HUDEP-2 (cell line): ENCODE results near the gene CDK19.
"Not testable (repeated sequence)": the region's sequence is repeated elsewhere in the genome, so short reads cannot be mapped to it uniquely, and the experiment has no call there.

ENCODE experiments used
- DNase-seq, 76 experiments: peaks; one replicate each; lab custom pipeline; 2025; ENCODE audit not compliant: unreplicated experiment in 76 of 76; lab: John Stamatoyannopoulos, UW

CDK19 gene

DNA sequence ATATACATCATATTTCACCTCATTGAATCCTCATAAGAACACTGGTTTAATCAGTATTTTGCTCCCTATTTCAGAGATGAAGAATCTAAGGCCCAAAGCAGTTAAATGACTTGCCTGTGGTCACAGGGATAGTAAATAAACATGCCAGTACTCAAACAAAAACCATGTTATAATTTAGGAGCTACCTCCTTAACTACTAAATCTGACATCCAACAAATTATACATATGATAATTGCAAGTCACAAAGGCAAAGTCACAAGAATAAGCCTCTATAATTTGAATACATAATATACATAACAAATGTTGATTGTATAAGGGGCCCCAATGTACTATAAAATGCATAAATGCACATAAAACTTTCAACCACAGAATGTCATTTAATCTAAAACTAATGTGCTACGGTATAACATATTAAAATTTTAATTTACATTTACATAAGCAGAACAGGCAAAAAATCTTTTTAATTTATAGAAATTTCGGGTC, 181.5 kb downstream of the CDK19 start:
- no peak for DNase-seq

DNA sequence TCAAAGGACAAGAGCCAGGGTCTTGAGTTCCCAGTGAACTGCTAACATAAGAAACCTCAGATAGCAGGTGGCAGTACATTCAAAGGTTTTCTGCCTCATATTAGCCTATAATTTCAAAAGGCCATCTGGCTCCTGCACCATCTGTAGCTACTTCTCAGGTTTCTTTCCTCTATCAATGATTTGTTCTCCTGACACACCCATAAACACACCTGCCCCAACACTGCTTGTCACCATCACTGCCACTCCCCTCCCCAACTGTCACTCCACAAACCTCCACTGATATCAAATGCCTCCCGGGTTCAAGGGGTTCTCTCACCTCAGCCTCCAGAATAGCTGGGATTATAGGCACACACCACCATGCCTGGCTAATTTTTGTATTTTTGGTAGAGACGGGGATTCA, 186.1 kb downstream of the CDK19 start:
- no peak for DNase-seq

DNA sequence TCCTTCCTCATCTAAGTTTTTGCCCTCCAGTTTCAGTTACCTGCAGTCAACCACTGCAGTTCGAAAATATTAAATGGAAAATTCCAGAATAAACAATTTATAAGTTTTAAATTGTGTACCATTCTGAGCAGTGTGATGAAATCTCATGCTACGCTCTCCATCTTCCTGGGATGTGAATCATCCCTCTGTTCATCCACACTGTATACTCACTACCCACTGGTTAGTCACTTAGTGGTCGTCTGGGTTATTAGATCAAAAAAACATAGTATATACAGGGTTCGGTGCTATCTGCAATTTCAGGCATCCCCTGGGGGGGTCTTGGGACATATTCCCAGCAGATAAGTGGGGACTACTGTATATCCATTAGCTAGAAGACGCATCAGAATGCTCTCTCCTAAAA, 186.9 kb downstream of the CDK19 start:
- no peak for DNase-seq

DNA sequence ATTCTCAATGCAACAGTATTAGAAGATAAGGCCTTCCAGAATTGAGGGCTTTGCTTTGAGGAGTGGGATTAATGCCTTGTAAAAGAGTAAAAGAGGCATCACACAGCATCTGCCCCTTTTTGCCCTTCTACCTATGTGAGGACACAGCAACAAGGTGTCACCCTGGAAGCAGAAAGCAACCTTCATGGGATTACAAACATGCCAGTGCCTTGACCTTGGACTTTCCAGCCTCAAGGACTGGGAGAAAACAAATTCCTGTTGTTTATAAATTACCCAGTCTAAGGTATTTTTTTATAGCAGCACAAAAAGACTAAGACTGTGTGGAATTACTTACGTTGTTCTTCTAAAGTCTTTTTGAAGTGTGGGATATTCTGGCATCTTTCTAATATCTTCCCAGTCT, 188.8 kb downstream of the CDK19 start:
- DNase-seq: no peak

DNA sequence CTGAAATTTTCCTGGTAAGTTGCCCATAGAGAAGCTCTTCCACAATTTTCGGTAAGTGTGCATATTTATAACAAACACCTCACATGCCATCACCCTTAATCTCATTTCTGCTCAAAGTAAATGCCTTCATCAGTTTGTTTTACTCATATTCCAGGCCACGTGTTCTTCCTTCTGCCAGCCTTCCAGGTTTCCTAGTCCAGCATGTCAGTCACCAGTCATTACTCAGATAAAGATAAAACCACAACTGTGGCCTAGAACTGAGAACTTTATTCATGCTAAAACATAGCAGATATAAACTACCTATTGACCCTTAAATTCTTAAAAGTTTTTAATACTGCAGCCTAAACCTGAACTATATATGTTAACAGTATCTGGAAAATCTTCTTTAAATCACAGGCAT, 189.4 kb downstream of the CDK19 start:
- DNase-seq: no peak

DNA sequence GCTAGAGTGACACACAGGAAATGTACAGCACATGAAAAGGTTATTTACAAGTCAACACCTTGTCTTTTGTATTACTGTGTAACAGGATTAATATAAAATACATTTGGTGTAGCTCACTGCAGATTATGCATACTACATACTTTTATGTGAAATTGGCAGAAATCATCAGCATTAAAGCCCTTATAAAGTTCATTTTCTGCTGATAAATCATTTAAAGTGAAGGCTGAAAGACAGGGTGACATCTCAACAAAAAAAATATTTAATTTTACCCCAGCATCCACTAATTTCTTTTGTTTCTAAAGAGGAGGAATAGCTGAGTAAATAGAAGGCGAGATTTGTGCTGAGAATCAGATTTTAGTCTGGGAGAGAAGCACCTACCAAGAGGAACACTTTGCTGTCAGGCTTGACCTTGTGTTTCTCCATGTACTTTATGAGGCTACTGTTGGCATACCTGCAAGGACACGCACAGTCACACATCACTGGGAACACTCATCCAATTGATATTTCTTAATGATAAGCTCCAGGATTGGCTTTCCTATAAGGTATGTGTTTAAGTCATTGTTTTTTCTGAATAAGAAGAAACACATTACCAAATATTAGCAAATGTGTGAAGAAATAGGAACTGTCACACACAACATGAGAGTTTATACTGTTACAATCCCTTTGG, 192.2 kb downstream of the CDK19 start:
- DNase-seq: no peak

DNA sequence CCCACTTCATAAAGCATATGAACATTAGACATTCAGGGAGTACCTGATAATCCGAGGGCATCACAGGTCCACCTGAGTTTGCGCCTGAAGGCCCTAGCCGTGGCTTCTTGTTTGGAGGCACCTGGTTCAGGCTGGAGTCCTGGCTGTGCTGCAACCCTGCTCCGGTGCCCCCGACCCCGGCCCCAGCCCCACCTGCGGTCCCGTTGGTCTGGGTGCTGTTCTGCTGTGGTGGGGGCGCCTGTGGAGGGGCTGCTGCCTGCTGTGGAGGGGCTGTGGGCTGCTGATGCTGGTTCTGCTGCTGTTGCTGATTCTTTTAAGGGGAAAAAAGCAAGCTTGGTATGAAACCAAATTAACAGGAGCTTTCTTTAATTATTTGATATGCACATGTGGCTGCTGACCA, 194.2 kb downstream of the CDK19 start:
- no peak for DNase-seq

DNA sequence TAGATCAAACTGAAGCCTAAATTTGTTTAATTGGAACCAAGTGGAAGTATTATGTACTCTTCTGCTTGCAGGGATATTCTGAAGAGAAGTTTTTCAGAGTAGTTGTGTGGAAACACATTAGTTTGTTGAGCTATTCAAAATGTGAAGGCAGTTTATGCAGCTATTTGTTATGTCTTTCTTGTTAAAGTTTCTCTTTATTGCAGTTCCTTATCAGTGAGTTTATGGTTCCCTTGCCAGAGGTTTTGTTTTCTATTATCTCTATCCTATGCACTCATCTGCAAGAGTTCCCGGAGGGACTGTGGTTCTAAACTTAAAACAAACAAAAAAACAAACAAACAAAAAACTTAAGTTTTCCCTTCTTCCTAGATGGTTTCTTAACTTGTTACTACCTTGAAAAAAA, 195.2 kb downstream of the CDK19 start:
- peak in 3 of 76 experiments; percentile 10 to 27 (median 24) for DNase-seq

DNA sequence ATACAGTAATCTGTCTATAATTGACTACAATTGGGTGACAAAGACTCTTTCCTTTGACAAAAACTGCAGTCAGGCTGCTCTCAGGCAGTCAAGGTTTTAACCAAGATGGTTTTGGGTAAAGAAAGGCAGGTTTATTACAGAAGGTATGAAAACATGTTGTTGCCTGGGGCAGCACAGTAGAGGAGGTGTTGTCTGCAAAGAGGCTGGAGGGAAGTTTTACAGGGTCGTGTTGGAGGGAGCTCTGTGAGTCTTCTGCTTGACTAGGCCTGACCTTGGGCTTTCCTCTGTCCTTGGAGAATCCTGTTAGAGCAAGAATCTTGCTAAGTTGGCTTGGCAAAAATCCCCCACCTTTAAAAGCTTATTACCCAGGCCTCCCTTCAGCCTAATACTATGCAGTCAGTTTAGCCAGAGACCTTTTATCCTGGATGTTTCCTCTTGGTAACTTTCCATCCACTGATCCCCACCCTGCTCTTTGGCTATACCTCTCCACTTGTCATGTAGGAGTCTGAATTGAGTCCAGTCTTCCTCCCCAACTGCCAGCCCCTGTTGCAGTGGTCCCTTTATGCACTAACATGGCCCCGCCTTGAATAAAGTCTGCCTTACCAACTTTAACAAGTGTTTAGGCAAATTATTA, 195.9 kb downstream of the CDK19 start:
- DNase-seq: no peak

DNA sequence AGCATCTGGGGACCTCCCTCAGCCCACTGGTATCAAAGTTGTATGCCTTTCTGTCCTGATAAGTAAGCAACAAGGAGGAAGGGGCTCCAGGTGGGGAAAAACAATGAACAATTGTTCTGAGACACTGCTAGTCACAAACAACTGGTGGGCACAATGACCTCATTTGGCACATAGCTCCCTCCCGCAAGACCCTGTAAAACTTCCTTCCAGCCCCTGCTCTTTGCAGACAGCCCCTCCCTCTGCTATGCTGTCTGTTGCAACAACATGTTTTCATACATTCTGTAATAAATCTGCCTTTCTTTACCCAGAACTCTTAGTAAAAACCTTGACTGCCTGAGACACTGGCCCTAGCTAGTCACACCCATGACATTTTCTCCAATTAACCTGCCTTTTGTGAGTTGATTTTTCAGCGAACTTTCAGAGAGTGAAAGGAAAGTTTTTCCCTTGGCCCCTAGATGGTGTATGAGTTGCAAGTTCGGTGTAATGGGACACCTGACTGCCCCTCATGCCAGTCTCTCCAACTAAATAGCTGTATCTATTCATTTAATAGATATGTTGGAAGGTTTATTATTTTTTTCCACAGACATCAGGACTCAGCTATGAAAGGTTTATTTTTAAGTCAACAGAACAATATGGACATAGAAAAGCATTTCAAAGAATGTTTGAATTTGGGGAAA, 196.5 kb downstream of the CDK19 start:
- peak in 7 of 76 experiments; percentile 8 to 50 (median 15) for DNase-seq

DNA sequence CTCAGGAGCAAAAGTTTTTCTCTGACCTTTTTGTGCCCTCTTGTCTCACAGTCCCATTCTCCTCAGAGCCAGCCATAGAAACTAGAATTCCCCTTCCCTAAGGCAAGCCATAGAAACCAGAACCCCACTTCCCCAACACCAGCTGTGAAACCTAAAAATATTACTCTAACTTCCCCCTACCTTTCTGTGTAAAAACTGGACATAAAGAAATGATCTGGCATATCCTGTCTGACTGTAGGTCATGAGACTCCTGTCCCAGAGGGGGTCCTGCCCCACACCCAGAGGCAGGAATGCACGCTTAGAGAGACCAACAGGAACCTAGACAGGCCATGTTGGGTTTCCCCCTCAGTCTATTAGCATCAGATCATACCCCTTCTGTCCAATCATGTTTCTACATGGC, 198.2 kb downstream of the CDK19 start:
- DNase-seq: no peak

DNA sequence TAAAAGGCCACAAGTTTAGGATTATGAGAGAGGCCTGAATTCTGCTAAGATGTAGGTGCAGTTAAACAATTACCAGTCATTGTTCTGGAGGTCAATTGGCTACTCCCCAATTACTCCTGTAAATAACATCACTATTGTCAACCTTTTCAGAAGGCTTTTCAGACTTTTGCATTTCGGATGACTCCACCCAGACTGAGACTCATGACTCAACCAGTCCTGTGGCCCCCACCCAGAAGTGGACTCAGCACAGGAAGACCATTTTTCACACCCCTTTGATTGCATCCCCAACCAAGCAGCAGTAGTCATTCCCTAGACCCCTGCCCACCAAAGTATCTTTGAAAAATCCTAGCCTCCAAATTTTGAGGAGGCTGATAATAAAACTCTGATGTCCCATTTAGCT, 199.5 kb downstream of the CDK19 start:
- DNase-seq: no peak

DNA sequence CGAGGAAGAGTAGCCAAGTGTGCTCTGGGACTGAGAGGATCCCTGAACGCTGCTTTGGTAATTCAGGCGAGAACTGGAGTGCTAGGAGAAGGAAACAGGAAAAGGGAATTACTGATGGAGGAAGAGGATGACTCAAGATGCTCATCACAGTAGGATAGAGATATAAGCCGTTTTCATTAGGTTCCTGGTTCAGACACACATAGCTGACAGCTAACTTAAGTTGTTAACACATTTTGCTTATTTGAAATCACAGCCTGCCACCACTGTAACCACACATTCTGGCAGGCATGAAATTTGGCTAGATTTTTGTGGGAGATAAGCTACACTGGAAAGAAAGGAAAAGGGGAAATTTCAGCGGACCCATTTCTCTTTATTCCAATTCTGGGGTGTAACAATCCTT, 200.7 kb downstream of the CDK19 start:
- DNase-seq: no peak

DNA sequence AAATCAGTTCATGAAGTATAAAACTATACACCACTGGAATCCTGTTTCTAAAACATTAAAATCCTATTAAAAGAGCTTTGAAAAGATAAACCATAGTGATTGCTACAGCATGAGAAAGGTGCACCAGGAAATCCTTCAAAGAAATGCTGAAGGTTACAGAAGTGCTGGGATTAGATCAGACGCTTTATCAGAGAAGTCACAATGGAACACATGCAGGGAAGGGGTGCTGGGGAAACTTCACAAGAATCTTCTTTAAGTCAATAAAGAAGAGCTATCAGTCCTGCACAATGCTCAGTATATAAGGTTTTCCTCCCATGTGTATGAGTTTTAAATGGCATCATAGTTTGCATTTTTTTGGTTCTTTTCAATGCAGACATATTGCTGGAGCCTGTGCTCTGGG, 201.2 kb downstream of the CDK19 start:
- DNase-seq: no peak

DNA sequence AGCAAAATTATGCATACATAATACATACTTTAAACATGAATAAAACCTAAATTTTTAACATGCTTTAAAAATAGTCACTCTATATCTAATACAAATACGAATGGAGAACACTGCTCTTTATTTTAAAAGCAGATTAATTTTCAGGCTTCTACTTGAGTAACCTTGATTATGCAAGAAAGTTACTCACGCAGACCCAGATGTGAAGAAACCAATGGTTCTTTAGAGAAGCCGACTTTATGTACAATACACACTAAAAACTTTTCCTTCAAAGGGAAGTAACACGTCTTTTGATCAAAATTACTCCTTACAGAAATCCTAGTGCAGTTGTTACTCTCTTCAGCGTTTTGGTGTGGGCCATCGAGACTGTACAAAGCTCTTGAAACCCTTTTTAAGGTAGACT, 201.9 kb downstream of the CDK19 start:
- no peak for DNase-seq

DNA sequence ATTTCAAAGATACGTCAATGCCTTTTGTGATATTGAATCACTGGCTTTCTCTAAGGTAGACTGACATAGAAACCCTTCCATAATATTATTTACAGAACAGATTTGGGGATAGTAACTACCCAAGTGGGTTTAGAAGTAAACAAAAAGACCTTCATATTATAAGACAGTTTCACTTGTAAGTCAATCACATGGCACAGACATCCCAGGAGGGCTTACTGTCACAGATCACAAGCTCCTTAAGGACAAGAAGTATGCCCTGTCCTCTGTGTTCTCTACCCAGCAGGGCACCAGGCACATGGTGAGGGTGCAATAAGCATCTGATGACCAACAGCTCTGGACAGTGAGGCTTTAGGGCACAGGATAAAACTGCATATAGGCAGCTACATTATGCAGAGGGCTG, 203.0 kb downstream of the CDK19 start:
- no peak for DNase-seq

DNA sequence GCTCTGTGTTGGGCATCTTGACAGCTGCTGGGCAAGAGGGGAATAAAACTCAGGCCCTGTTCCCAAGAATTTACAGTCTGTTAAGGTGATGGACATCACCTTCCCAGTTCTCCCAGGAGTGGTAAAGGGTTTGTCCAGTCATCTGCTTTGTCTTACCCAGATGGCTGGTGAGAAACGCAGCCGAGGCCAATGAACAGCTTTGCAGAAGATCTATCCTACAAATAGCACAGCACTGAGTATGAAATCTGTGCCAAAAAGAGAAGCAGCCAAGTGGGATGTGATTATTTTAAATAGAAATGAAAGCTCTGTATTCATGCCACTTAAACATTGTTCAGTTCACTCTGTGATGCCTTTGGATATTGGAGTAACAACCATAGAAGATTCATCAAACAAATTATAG, 206.2 kb downstream of the CDK19 start:
- DNase-seq: no peak

DNA sequence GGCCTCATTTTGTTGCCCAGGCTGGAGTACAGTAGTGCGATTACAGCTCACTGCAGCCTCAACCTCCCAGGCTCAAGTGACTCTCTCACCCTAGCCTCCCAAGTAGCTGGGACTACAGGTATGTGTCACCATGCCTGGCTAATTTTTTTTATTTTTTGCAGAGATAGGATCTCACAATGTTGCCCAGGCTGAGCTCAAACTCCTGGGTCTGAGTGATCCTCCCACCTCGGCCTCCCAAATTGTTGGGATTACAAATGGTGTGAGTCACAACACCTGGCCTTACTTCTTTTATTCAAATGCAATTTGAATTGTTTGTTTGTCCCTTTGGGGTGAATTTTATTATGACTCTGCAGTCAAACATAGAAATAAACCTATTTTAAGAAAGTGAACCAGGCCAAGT, 207.1 kb downstream of the CDK19 start:
- DNase-seq: no peak

DNA sequence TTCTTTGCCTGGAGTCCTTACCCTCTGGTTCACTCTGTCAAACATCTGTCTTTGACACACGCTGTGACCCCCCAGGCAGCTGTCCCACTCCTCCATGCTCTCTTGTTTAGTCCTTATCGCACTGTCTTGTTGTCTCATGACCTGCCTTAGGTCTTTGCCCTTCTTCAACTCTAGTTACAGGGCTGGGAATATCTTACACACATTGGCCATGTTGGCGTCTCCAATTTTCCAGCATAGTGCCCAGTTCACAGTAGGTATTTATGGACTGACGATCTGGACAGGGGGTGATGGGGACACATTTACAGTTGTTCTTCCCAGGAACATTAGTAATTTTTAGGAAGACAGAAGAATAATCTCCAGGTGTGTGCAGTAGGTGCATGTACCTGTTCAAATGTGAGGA, 209.1 kb downstream of the CDK19 start:
- no peak for DNase-seq

DNA sequence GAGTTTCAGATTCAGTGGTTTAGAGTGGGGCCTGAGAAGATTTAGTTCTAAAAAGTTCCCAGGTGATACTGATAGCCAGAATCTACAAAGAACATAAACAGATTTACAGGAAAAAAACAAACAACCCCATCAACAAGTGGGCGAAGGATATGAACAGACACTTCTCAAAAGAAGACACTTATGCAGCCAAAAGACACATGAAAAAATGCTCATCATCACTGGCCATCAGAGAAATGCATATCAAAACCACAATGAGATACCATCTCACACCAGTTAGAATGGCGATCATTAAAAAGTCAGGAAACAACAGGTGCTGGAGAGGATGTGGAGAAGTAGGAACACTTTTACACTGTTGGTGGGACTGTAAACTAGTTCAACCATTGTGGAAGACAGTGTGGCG, 214.6 kb downstream of the CDK19 start:
- DNase-seq: not testable (repeated sequence)

DNA sequence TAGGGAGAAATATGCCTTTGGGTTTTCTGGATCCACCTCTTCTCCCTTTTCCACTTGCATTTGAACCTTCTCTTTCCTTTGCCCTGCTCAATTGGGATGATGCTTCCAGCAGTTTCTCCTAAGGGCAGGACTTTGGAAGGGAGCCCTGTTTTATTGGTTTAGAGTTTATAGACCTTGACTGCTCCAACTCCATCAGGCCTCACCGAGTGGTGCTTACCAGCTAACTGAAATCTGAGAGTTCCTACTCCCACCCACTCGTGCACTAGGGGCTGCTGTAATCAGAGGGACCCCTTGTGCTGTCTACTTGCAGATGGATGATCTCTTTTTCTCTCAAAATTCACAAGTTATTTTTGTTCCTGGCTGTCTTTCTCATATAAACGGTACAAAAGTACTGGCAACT, 217.5 kb downstream of the CDK19 start:
- no peak for DNase-seq

DNA sequence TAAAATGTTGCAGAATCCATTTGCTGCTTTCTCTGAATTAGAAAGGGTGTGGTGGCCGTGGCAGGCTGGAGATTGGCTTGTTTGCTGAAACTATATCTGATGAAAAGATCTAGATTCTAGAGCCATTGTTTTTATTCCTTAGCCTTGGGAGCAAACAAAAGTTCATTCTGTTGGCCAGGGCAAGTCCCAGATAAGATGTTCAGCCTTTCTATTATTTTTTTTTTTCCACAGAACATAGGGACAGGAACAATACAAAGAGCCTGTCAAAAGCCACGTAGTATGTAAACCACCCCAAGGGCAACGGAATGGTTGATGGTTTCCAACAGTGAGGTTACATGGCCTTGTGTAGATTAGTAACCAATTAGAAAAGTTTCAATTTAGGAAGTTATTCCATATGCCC, 218.9 kb downstream of the CDK19 start:
- no peak for DNase-seq
